HCT116 (cell line): ENCODE measurements around the gene SEPTIN8. TPM values are rescaled to one million over a fixed set of nuclear protein-coding genes. Genes with fewer than 3 reads are reported as not detected.
A peak's percentile ranks its signal among the peaks of the same experiment; 100 is the strongest.

Experiments used
- ATAC-seq: fragments of 200-7000 bp; cut with Tn5 transposase; 2 replicates; pipeline ENCODE4 v1.9.1; 2020; ENCODE audit warnings: mild to moderate bottlenecking, moderate library complexity
- BruUV-seq: library from RNA; stranded (reverse); fragments of 400-500 nt; replicated peaks from 2 replicates; lab custom pipeline; 2021; lab: Mats Ljungman, UMichigan
- CTCF ChIA-PET: fragments of 300-600 bp; sonication (Branson Sonifier 250); formaldehyde crosslinking; loops from one replicate; lab custom pipeline; 2021; ENCODE audit warnings: antibody characterized with exemption; lab: Charles Lee
- POLR2A ChIA-PET: fragments of 300-600, 350-600 bp; sonication (Branson Sonifier 250); formaldehyde crosslinking; loops from one replicate; lab custom pipeline; 2021; ENCODE audit warnings: antibody characterized with exemption; lab: Charles Lee
- RAD21 ChIA-PET, 2 experiments: fragments of 300-600 bp; sonication (Branson Sonifier 250); formaldehyde crosslinking; loops; one replicate each; lab custom pipeline; 2023; ENCODE audit warnings: low total read pairs in 2 of 2; ENCODE audit not compliant: uncharacterized antibody in 2 of 2, unreplicated experiment in 2 of 2, low non-redundant PET in 1 of 2; lab: Charles Lee
- DNase-seq: peaks from one replicate; pipeline ENCODE4 v3.0.0-alpha.2; 2010; ENCODE audit warnings: low read depth, low spot score
- H2AFZ ChIP-seq: fragments of 200-600 bp; shearing (Covaris generic), sonication (generic); 2 replicates; pipeline ENCODE4 v1.6.1; 2017; ENCODE audit warnings: low read depth, mixed run types, mixed read lengths, antibody characterized with exemption, low read length; ENCODE audit not compliant: poor library complexity, severe bottlenecking
- H3K27ac ChIP-seq: 2 replicates; pipeline ENCODE4 v1.5.1; 2012; ENCODE audit warnings: low read depth, low read length
- H3K27me3 ChIP-seq: fragments of 200-600 bp; sonication (generic); 2 replicates; pipeline ENCODE4 v1.6.1; 2016; ENCODE audit warnings: mixed run types, low read length, mixed read lengths; ENCODE audit not compliant: insufficient read depth
- H3K36me3 ChIP-seq, 2 experiments: fragments of 200-500 bp in 1 of 2; fragments of 200-600 bp in 1 of 2; sonication (Bioruptor generic) in 1 of 2; sonication (generic) in 1 of 2; 2 replicates each; pipeline versions ENCODE4 v1.5.1 to v1.6.1; 2014 to 2016; ENCODE audit warnings: low read length in 2 of 2, inconsistent platforms in 1 of 2, mixed read lengths in 1 of 2, mixed run types in 1 of 2; ENCODE audit not compliant: insufficient read depth in 2 of 2, control insufficient read depth in 1 of 2
- H3K4me1 ChIP-seq, 2 experiments: fragments of 200-600 bp in 1 of 2; sonication (generic) in 1 of 2; 2 replicates each; pipeline versions ENCODE4 v1.5.1 to v1.6.1; 2012 to 2017; ENCODE audit warnings: low read length in 2 of 2, inconsistent platforms in 1 of 2, mild to moderate bottlenecking in 1 of 2, mixed read lengths in 1 of 2, mixed run types in 1 of 2, moderate library complexity in 1 of 2; ENCODE audit not compliant: insufficient read depth in 2 of 2, control insufficient read depth in 1 of 2
- H3K4me2 ChIP-seq: fragments of 200-600 bp; sonication (generic); 2 replicates; pipeline ENCODE4 v1.6.1; 2017; ENCODE audit warnings: mixed run types, low read length, mixed read lengths
- H3K4me3 ChIP-seq, 2 experiments: fragments of 200-600 bp in 1 of 2; sonication (generic) in 1 of 2; replicated peaks in 1 of 2; 2 replicates each; pipeline ENCODE4 v1.5.1; 2011 to 2016; ENCODE audit warnings: low read length in 2 of 2, control low read depth in 1 of 2, low read depth in 1 of 2, mild to moderate bottlenecking in 1 of 2, mixed read lengths in 1 of 2, mixed run types in 1 of 2
- H3K79me2 ChIP-seq: fragments of 200-600 bp; sonication (generic); 2 replicates; pipeline ENCODE4 v1.6.1; 2017; ENCODE audit warnings: mild to moderate bottlenecking, mixed run types, low read length, moderate library complexity, mixed read lengths; ENCODE audit not compliant: insufficient read depth
- H3K9ac ChIP-seq: fragments of 200-600 bp; sonication (generic); 2 replicates; pipeline ENCODE4 v1.6.1; 2016; ENCODE audit warnings: low read length, mixed read lengths
- H3K9me2 ChIP-seq: fragments of 200-600 bp; sonication (generic), shearing (Covaris generic); 2 replicates; pipeline ENCODE4 v1.6.1; 2017; ENCODE audit warnings: mixed run types, mild to moderate bottlenecking, moderate library complexity; ENCODE audit not compliant: insufficient read depth
- H3K9me3 ChIP-seq, 2 experiments: fragments of 200-500 bp in 1 of 2; fragments of 200-600 bp in 1 of 2; sonication (Bioruptor generic) in 1 of 2; sonication (generic) in 1 of 2; 2 replicates each; pipeline ENCODE4 v1.6.1; 2014 to 2017; ENCODE audit warnings: low read length in 2 of 2, mixed read lengths in 2 of 2, inconsistent platforms in 1 of 2, low read depth in 1 of 2, mild to moderate bottlenecking in 1 of 2, mixed run types in 1 of 2, moderate library complexity in 1 of 2; ENCODE audit not compliant: control insufficient read depth in 1 of 2, insufficient read depth in 1 of 2
- H4K20me1 ChIP-seq: fragments of 200-600 bp; sonication (generic), shearing (Covaris generic); 2 replicates; pipeline ENCODE4 v1.6.1; 2017; ENCODE audit warnings: mixed run types, mild to moderate bottlenecking, moderate library complexity; ENCODE audit not compliant: insufficient read depth
- CTCF ChIP-seq, 3 experiments: fragments of 200-600 bp in 1 of 3; sonication (generic) in 1 of 3; IDR thresholded peaks in 2 of 3; conservative IDR thresholded peaks in 1 of 3; 2 replicates each; pipeline ENCODE4 v1.5.1; 2012 to 2017; ENCODE audit warnings: low read depth in 2 of 3, low read length in 2 of 3, antibody characterized with exemption in 1 of 3, borderline replicate concordance in 1 of 3, control low read depth in 1 of 3, mild to moderate bottlenecking in 1 of 3, mixed read lengths in 1 of 3, mixed run types in 1 of 3, moderate library complexity in 1 of 3; ENCODE audit not compliant: insufficient read depth in 1 of 3
- ELF1 ChIP-seq: IDR thresholded peaks from 2 replicates; pipeline ENCODE4 v1.6.1; 2012; ENCODE audit warnings: low read depth, borderline replicate concordance
- EZH2 ChIP-seq: fragments of 200-600 bp; sonication (generic); IDR thresholded peaks from 2 replicates; pipeline ENCODE4 v1.6.1; 2017; ENCODE audit warnings: antibody characterized with exemption, mixed run types
- JUND ChIP-seq: IDR thresholded peaks from 2 replicates; pipeline ENCODE4 v1.6.1; 2012
- MAX ChIP-seq: IDR thresholded peaks from 2 replicates; pipeline ENCODE4 v1.6.1; 2012
- POLR2A ChIP-seq: IDR thresholded peaks from 2 replicates; pipeline ENCODE4 v1.7.0; 2011; ENCODE audit warnings: borderline replicate concordance; ENCODE audit not compliant: insufficient read depth, insufficient read length; ENCODE audit errors: extremely low read depth
- RAD21 ChIP-seq: IDR thresholded peaks from 2 replicates; pipeline ENCODE4 v1.6.1; 2012; ENCODE audit warnings: low read depth, mild to moderate bottlenecking
- SP1 ChIP-seq: IDR thresholded peaks from 2 replicates; pipeline ENCODE4 v1.6.1; 2012; ENCODE audit warnings: low read depth
- TCF7L2 ChIP-seq: IDR thresholded peaks from 2 replicates; pipeline ENCODE4 v1.7.0; 2011; ENCODE audit warnings: borderline replicate concordance, inconsistent platforms; ENCODE audit not compliant: insufficient read depth, insufficient read length; ENCODE audit errors: extremely low read depth
- ZFX ChIP-seq: fragments of 450-650 bp; IDR thresholded peaks from 2 replicates; pipeline ENCODE4 v1.6.1; 2017
- intact Hi-C: fragments of 100-400 bp; cut with micrococcal nuclease; formaldehyde crosslinking; loops from 2 replicates; pipeline ENCODE4 v1.10.0; 2022
- total RNA-seq: library from RNA; stranded (reverse); gene quantifications from one replicate; pipeline ENCODE4 v1.2.1, GENCODE V29; 2021; ENCODE audit not compliant: unreplicated experiment

SEPTIN8 gene
- total RNA-seq, 1 experiment from 2014 or later: 34.6 TPM

DNA sequence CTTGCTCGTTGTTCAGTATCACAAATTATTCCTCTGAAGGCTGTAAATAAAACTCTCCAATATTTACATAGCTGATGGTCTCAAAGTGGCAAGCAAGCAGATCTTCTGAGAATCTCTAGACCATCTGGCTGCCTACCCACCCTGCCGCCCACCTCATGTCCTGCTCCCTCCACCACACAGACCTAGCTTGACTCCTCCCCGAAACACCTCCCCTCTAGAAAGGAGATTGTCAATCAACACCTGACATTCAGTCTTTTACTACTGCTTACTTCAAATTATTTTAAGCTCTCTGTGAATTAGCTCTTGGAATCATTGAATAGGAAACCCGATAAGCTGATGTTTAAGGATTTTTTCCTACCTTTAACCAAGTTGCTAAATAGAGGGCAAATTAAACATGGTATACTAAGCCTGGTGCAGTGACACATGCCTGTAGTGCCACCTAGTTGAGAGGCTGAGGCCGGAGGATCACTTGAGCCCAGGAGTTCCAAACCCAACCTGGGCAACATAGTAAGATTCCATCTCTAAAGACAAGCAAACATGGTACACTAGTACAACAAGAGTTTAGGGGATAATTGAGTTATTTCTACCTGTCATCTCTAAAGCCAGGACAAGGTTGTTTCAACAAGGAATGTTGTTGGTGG is 25.1 kb upstream of the SEPTIN8 start:
- H3K9me2 ChIP-seq: no peaks in the 10 kb centered on the region
- CTCF ChIA-PET: interaction anchor here (1.7 to 1.9 kb wide), 2 partner anchors 275 to 296 kb away, joined by 4 to 7 read pairs; no protein-coding TSS in a partner anchor
- intact Hi-C loops: no loop called here
- H3K4me3 ChIP-seq: no peak overlapping the region
- H3K9ac ChIP-seq: no peak overlapping the region
- no TSS peak for BruUV-seq
- POLR2A ChIA-PET: interaction anchor here (0.7 kb wide), 1 partner anchor 64 kb away, joined by 3 read pairs; no protein-coding TSS in a partner anchor
- peak; percentile 68 for ATAC-seq
- no peaks in the 10 kb centered on the region for H4K20me1 ChIP-seq
- no peak overlapping the region for H3K27ac ChIP-seq
- no peak overlapping the region for H2AFZ ChIP-seq
- H3K9me3 ChIP-seq: no peaks in the 10 kb centered on the region
- no peak overlapping the region for H3K4me2 ChIP-seq
- no peaks in the 10 kb centered on the region for H3K27me3 ChIP-seq
- no peak for DNase-seq
- H3K36me3 ChIP-seq: no peaks in the 10 kb centered on the region
- no peaks in the 10 kb centered on the region for H3K79me2 ChIP-seq
- RAD21 ChIA-PET: interaction anchor here in 1 of 2 experiments (0.9 kb wide), 1 partner anchor 47 kb away, joined by 3 read pairs; no protein-coding TSS in a partner anchor
- H3K4me1 ChIP-seq: peaks cover 2 to 5% of the 10 kb centered on the region in 2 experiments
- no peak for TF ChIP-seq EZH2
- no peak for TF ChIP-seq JUND
- no peak for TF ChIP-seq SP1
- TF ChIP-seq MAX: no peak
- no peak for TF ChIP-seq POLR2A
- no peak for TF ChIP-seq ZFX
- peak; percentile 15 to 51 (median 33); a peak in 3 of 6 replicates for TF ChIP-seq CTCF (IDR thresholded peaks at IDR 0.05 in 2 of 3, conservative IDR thresholded peaks at IDR 0.05 in 1 of 3; ENCODE audit: borderline replicate concordance in 1 of 3, insufficient read depth in 1 of 3, low read depth in 2 of 3, low read length in 2 of 3)
- TF ChIP-seq TCF7L2: no peak
- no peak for TF ChIP-seq ELF1
- peak; percentile 70 for TF ChIP-seq RAD21
